ENCODE measurements around the gene RGS6.

The RGS6 gene

DNA sequence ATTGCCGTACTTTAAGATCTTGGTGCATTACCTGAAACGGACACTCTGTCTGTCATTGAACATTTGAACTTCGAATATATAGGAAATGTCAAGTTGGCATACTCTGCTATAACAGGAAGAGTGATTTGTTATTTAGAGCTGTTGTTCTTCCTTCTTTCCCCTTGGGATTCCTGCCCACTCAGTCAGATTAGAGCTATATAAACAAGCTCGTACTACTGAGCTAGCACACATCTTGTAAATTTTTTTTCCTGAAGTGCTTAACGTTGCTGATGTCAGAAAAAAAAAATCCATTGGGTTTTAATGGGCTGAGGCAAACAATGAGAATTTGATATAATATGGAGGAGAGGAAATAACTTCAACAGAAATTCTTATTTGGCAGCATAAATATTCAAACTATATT lies 26.8 kb downstream of the RGS6 start:
- no peak overlapping the region for H3K27ac ChIP-seq
- H3K4me3 ChIP-seq (ENCODE audit: low read depth, low read length): no peak overlapping the region
- no peaks in the 10 kb centered on the region for H3K36me3 ChIP-seq (replicated peaks)
- no peak for DNase-seq
- in situ Hi-C loops (cut with HindIII; ENCODE audit: low pct_ligation_motif_present, low sequenced_read_pairs): no loop called here
- TF ChIP-seq, protein P1, sequence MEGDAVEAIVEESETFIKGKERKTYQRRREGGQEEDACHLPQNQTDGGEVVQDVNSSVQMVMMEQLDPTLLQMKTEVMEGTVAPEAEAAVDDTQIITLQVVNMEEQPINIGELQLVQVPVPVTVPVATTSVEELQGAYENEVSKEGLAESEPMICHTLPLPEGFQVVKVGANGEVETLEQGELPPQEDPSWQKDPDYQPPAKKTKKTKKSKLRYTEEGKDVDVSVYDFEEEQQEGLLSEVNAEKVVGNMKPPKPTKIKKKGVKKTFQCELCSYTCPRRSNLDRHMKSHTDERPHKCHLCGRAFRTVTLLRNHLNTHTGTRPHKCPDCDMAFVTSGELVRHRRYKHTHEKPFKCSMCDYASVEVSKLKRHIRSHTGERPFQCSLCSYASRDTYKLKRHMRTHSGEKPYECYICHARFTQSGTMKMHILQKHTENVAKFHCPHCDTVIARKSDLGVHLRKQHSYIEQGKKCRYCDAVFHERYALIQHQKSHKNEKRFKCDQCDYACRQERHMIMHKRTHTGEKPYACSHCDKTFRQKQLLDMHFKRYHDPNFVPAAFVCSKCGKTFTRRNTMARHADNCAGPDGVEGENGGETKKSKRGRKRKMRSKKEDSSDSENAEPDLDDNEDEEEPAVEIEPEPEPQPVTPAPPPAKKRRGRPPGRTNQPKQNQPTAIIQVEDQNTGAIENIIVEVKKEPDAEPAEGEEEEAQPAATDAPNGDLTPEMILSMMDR (IDR thresholded peaks at IDR 0.05; ENCODE audit: low read depth, low read length, missing control alignments): no peak
- no peaks in the 10 kb centered on the region for H3K27me3 ChIP-seq (replicated peaks)

GRCh38 chr14:71960494-71961353 lies 28.5 kb downstream of the RGS6 start:
- no peak for DNase-seq

DNA sequence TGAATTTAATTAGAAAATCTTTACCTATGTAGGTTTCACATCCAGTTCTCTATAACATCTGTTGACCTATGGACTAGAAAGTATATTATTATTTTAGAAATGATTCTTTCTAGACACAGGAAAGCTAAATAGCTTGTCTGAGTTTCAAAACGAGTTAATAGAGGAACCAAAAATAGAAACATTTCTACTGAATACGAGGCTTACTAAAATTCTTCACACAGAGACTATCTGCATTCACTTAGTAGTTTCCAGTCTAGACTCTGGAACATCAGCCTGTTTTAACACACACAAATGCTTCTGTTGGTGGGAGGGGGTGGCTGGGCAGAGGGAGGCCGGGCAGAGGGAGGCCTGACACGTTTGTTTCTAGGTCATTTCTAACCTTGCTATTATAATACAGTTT lies 29.7 kb downstream of the RGS6 start:
- Histone ChIP-seq H3K27me3 (replicated peaks) (no peaks in the 10 kb centered on the region), H3K27ac (no peak overlapping the region), H3K36me3 (replicated peaks) (no peaks in the 10 kb centered on the region), H3K4me3 (ENCODE audit: low read depth, low read length) (no peak overlapping the region)
- in situ Hi-C loops (cut with HindIII; ENCODE audit: low pct_ligation_motif_present, low sequenced_read_pairs): no loop called here
- TF ChIP-seq, protein P1 (IDR thresholded peaks at IDR 0.05; ENCODE audit: low read depth, low read length, missing control alignments): no peak
- no peak for DNase-seq

More at GRCh38 chr14:71960494-71961353, 28.5 kb downstream of the RGS6 start:
- Histone ChIP-seq H3K27ac (no peak overlapping the region), H3K4me3 (ENCODE audit: low read depth, low read length) (no peak overlapping the region), H3K27me3 (replicated peaks) (no peaks in the 10 kb centered on the region), H3K36me3 (replicated peaks) (no peaks in the 10 kb centered on the region)
- in situ Hi-C loops (cut with HindIII; ENCODE audit: low pct_ligation_motif_present, low sequenced_read_pairs): no loop called here
- TF ChIP-seq, protein P1 (IDR thresholded peaks at IDR 0.05; ENCODE audit: low read depth, low read length, missing control alignments): no peak

DNA sequence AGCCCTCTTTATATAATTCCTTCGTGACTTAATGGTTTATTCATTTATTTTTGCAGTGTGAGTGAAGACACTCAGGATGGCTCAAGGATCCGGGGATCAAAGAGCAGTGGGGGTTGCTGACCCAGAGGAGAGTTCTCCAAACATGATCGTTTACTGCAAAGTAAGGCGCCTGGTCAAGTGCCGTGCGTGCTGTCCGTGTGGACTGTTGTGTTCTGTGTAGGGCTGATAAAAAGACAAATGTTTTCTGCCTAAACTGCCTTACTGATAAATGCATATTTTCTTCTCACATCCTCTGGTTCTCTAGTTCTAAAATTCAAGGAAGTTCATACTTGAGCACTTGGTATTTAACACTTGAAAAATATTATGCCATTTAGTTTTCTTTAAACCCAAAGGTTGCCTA lies 32.5 kb downstream of the RGS6 start:
- H3K36me3 ChIP-seq (replicated peaks): no peaks in the 10 kb centered on the region
- TF ChIP-seq, protein P1 (IDR thresholded peaks at IDR 0.05; ENCODE audit: low read depth, low read length, missing control alignments): no peak
- in situ Hi-C loops (cut with HindIII; ENCODE audit: low pct_ligation_motif_present, low sequenced_read_pairs): no loop called here
- H3K27me3 ChIP-seq (replicated peaks): no peaks in the 10 kb centered on the region
- DNase-seq: no peak
- no peak overlapping the region for H3K4me3 ChIP-seq (ENCODE audit: low read depth, low read length)
- H3K27ac ChIP-seq: no peak overlapping the region

DNA sequence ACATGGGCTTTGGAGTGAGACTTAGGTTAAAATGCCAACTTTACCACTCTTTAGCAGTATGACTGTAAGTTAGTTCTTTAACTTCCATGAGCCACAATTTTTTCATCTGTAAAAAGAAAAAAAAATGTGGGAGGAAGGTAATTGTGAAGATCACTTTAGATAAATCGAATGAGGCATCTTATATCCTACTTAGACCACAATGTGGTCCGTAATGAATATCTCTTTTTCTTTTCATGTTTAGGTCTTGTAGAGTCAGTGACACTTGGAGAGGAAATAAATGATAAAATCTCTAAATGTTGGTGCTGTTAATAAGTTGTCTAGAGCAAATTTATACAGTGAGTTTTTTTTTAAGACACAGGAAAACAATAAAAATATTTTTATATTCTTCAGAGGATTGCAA lies 34.3 kb downstream of the RGS6 start:
- no peaks in the 10 kb centered on the region for H3K27me3 ChIP-seq (replicated peaks)
- no peaks in the 10 kb centered on the region for H3K36me3 ChIP-seq (replicated peaks)
- H3K4me3 ChIP-seq (ENCODE audit: low read depth, low read length): no peak overlapping the region
- TF ChIP-seq, protein P1 (IDR thresholded peaks at IDR 0.05; ENCODE audit: low read depth, low read length, missing control alignments): no peak
- no peak for DNase-seq
- in situ Hi-C loops (cut with HindIII; ENCODE audit: low pct_ligation_motif_present, low sequenced_read_pairs): no loop called here
- no peak overlapping the region for H3K27ac ChIP-seq

Data from brain microvascular endothelial cell (primary cell).